Coronary artery (tissue), 2 donors: ENCODE results near the gene MYO1D.

Source experiments
- DNase-seq: peaks from one replicate; pipeline ENCODE4 v3.0.0-alpha.2; 2017; ENCODE audit warnings: low spot score
- H3K27ac ChIP-seq, 2 donors: fragments of 200-600 bp; sonication (generic); one replicate each; pipeline ENCODE4 v1.5.1; 2016 to 2019
- H3K4me3 ChIP-seq: fragments of 200-600 bp; sonication (generic); 2 replicates; pipeline ENCODE4 v1.5.1; 2016; ENCODE audit warnings: mild to moderate bottlenecking, moderate library complexity
- CTCF ChIP-seq: fragments of 200-600 bp; sonication (generic); IDR thresholded peaks from one replicate; pipeline ENCODE4 v1.5.1; 2019; ENCODE audit warnings: antibody characterized with exemption

The MYO1D gene

DNA sequence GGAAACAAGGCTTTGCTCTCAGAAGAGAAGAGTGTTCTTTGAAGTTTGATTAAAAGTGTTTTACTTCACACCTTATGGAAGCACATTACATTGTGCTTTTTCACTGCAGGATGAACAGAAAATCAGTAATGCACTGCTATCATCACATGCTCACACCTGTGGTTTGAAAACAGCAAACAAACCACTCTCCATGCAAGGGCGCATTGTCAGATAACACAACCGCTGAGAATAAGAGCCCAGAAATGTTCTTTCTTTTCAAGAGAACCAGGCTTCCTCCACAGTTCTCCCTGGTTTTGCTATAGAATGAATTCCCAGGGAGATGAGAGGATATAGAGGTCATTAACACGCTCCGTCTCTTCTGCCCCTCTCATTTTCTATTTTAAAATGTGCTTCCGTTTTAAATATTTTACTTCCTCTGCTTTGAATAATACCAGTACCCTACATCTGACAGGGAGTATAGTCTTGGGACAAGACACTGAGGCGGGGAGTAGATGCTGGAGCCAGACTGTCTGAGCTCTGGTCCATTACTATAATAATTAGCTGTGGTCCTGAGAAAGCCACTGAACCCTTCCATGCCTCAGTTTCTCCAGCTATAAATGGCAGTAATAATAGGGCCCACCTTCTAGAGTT is 318.5 kb downstream of the MYO1D start:
- no peak for TF ChIP-seq CTCF
- no peak overlapping the region for H3K4me3 ChIP-seq
- no peak overlapping the region for H3K27ac ChIP-seq
- no peak for DNase-seq

DNA sequence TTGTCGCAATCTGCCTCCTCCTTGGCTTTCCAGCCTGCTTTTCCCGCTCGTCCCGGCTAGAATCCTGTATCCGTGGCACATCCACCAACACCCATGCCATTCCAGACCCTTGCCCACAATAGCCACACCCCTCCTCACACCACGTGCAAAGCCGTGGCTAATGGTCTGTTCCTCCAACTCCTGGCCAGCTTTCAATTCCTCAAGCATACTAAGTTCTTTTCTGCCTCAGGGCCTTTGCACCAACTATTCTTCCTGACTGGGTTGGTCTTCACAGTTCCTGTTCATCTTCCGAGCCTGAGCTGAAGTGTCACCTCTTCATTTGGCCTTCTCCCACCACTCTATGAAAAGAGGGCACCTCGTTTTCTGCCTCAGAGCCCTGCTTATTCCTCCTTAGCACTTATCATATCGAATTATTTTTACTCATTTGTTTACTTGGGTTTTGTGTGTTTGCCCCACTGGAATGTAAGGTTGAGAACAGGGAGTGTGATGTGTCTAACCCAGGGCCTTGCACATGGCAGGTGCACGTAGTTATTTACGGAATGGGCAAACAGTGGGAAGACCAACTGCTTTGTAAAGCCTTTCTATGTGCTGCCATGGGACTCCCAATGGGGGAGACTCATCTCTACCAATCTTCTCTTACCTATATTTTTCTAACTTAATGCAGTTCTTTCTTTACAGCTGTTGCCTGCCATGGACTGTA is 321.2 kb downstream of the MYO1D start:
- no peak for DNase-seq
- Histone ChIP-seq H3K4me3 (no peak overlapping the region), H3K27ac (no peak overlapping the region)
- TF ChIP-seq CTCF, result no peak

- TF ChIP-seq CTCF, result no peak
- DNase-seq, result no peak
- no peak overlapping the region for H3K4me3 ChIP-seq
- no peak overlapping the region for H3K27ac ChIP-seq
These were observed 323.8 kb downstream of the MYO1D start for GRCh38 chr17:32553168-32553567.

DNA sequence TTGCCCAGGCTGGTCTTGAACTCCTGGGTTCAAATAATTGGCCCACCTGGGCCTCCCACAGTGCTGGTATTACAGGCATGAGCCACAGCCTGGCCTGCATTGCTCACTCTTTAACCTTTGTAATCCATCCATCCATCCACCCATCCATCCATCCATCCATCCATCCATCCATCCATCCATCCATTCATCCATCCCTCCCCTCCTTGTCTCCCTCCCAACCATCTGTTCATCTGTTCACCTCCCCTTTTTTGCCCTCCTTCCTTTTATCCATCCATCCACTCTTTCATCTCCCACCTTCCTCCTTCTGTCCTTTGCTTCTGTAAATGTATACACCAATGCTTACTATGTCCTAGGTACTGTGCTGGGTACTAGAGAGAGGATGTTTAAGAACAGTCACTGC is 324.6 kb downstream of the MYO1D start:
- DNase-seq, result no peak
- no peak overlapping the region for H3K4me3 ChIP-seq
- no peak overlapping the region for H3K27ac ChIP-seq
- TF ChIP-seq CTCF, result no peak

DNA sequence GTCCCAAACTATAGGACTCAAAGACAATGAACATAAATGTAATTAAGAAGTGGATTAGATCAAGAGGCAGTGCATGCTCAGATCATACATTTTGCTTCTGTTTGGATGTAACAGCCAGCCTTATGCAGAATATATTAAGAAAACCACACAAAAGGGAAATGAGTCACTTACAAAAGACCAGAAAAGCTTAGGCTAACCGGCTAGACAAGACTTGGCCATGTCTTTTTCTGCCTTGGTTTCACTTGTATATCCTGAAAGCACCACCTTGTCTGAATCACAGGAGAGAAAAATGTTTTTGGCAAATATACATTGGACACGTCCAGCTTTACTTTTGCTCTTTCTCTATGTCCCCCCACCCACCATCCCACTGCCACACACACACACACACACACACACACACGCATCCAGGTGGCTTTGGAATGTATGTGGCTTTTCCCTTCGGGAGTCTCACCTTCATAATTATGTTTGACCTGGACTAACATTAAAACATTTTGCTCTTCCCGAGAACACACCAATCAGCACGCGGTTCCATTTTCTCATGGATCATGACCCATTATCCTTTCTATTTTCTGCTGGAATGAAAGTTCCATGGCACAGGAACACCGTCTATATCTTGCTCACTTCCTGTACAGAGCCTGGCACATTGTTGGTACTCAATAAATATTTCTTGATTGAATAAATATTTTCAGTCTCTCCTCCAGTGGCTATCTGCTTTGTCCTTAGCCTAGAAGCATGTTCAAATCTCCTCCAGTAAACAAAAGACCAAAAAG is 325.6 kb downstream of the MYO1D start:
- DNase-seq, result no peak
- TF ChIP-seq CTCF, result no peak
- Histone ChIP-seq H3K4me3 (no peak overlapping the region), H3K27ac (no peak overlapping the region)

DNA sequence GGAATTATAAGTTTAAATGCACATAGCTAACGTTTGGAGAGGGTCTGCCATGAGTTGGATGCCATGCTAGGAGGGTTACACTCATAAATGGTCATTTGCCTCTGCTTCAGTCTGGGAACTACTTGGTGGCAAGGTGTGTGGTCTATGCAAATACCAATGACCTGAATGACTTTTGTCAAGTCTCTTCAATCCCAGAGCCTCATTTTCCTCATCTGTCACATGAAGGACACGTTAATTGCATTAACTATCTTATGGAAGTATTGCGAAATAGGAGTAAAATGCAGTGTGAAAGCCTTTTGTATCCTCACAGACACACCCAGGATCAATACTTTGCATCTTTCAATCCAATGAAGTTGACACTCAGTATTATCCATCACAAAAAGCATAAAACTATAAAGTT is 327.4 kb downstream of the MYO1D start:
- Histone ChIP-seq H3K4me3 (no peak overlapping the region), H3K27ac (no peak overlapping the region)
- no peak for DNase-seq
- TF ChIP-seq CTCF, result no peak
